ENCODE measurements around the gene FLNC.

DNA sequence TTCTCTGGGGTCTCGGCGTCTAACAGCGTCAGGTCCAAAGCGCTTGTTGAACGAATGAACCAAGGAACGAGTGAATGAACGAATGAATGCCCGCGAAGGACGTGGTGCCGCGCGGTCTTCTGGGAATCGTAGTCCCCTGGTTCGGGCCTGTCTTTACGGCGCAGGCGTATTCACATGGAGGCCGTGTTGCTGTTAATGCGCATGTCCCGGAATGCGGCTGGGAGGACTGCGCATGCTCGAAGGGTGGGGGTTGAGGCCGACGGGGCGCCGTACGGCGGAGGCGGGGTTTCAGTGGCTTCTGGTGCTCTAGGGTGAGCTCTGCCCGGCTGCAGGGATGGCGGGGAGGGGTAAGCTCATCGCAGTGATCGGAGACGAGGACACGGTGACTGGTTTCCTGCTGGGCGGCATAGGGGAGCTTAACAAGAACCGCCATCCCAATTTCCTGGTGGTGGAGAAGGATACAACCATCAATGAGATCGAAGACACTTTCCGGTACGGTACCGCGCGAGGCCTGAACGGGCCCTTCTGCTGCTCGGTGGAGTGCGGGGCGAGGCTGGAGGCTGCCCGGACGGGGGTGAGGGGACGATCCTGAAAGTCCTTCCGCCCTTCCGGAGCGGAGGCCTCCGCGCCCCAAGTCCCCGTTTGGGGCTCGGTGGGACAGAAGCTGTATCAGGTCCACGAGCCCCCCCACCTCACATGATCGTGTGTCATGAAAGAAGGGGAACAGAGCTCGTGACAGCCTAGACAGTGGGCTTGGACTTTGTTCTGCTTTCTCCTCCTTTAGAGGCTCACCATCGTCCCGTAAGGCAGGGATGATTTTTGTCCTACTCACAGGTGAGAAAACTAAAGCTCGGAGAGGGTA, 32.6 kb downstream of the FLNC start, which contains the start of gene ATP6V1F:
- TF ChIP-seq POLR2A (IDR thresholded peaks at IDR 0.05; ENCODE audit: low read depth, low read length) (peak; percentile 66), CTCF (conservative IDR thresholded peaks at IDR 0.05; ENCODE audit: low read depth, low read length) (0 out of 2 replicates have a peak, but pooled peaks have one; percentile 15), BHLHE40 (IDR thresholded peaks at IDR 0.05; ENCODE audit: low read depth, low read length) (no peak), CEBPB (IDR thresholded peaks at IDR 0.05; ENCODE audit: low read depth, low read length) (no peak)
- TF ChIP-seq, protein P1, sequence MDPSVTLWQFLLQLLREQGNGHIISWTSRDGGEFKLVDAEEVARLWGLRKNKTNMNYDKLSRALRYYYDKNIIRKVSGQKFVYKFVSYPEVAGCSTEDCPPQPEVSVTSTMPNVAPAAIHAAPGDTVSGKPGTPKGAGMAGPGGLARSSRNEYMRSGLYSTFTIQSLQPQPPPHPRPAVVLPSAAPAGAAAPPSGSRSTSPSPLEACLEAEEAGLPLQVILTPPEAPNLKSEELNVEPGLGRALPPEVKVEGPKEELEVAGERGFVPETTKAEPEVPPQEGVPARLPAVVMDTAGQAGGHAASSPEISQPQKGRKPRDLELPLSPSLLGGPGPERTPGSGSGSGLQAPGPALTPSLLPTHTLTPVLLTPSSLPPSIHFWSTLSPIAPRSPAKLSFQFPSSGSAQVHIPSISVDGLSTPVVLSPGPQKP (IDR thresholded peaks at IDR 0.05; ENCODE audit: borderline replicate concordance, low read depth, low read length), result no peak

All from IMR-90 (cell line).